GM12865 (cell line): ENCODE data around the gene SLC39A3.

Experiments
- DNase-seq: peaks from one replicate; pipeline ENCODE4 v3.0.0; 2010; ENCODE audit warnings: low read depth
- H3K4me3 ChIP-seq: 2 replicates; pipeline ENCODE4 v1.5.1; 2011; ENCODE audit warnings: mild to moderate bottlenecking, low read depth, low read length, control low read depth
- CTCF ChIP-seq: IDR thresholded peaks from 2 replicates; pipeline ENCODE4 v1.5.1; 2011; ENCODE audit warnings: low read length, control low read depth, low read depth, inconsistent platforms; ENCODE audit not compliant: insufficient read depth; ENCODE audit errors: missing control alignments

SLC39A3 gene

DNA sequence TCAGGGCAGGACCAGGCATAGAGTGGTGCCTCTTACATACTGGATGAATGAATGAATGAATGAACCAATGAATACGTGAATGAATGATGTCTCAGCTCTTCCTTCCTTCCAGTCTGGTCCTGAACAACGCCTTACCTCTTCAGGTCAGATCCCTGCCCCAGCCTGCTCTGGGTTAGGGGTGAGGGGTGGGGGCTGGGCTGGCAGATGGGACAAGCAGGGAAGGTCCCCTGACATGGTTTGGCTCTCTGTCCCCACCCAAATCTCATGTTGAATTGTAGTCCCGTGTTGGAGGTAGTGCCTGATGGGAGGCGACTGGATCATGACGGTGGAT lies 28.0 kb downstream of the SLC39A3 start:
- TF ChIP-seq CTCF = no peak
- H3K4me3 ChIP-seq = no peak overlapping the region
- no peak for DNase-seq

- TF ChIP-seq CTCF = no peak
- H3K4me3 ChIP-seq = no peak overlapping the region
- no peak for DNase-seq
Observed at GRCh38 chr19:2711172-2711874, 28.5 kb downstream of the SLC39A3 start.

DNA sequence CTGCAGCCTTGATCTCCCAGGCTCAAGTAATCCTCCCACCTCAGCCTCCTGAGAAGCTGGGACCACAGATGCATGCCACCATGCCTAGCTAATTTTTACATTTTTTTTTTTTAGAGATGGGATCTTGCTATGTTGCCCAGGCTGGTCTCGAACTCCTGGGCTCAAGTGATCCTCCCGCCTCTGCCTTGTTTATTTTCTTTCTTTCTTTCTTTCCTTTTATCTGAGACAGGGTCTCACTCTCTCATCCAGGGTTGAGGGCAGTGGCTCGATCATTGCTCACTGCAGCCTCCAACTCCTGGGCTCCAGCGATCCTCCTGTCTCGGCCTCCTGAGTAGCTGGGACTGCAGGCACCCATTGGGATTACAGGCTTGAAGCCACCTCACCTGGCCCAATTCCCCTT lies 33.6 kb downstream of the SLC39A3 start:
- no peak overlapping the region for H3K4me3 ChIP-seq
- DNase-seq = no peak
- TF ChIP-seq CTCF = no peak

- no peak overlapping the region for H3K4me3 ChIP-seq
- TF ChIP-seq CTCF = no peak
- no peak for DNase-seq
Observed at GRCh38 chr19:2703691-2704216, 36.1 kb downstream of the SLC39A3 start.

GRCh38 chr19:2703077-2703437 lies 36.8 kb downstream of the SLC39A3 start:
- H3K4me3 ChIP-seq = peak overlapping the region; percentile 8; the same call in 1 of the 2 replicates
- TF ChIP-seq CTCF = no peak
- no peak for DNase-seq

DNA sequence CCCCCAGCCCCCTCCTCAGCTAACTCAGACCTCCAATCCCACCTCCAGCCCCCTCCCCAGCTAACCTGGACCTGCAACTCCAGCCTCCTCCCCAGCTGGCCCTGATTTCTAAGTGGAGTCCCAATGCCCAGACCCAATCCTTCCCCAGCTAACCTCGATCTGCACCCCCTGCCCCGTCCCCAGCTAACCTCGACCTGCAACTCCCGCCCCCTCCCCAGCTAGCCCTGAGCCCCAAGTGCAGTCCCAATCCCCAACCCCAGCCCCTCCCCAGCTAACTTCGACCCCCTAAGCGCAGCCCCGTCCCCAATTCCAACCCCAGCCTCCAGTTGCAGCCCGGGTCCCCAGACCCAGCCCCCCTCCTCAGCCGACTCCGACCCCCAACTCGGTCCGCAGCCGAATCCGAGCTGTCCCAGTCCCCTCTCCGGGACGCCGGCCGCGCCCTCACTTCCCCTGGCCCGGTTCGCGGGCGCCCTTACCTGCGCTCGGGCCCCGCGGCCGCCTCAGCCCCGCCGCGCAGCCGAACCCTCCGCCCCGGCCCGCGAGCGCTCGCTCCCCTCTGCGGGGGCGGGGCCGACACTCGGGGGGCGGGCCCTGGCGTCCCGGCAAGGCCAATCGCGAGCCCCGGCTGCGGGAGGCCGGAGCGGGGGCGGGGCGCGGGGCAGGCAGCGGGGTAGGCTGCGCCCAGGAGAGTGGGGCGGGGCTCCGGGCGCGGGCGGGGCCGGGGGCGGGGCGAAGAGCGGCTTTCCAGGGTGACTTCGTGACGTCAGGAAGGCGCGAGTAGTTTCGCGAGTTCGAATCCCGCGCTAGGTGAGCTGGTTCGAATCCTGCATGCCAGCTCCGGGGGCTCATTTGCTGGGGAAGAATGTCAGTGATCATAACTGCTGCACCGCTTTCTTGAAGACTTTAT lies 37.4 kb downstream of the SLC39A3 start, which contains the start of gene GNG7:
Gene GNG7 (minus strand): TSS at position 525 of the 907 bp plus-strand sequence. CDS start 182,006 bp downstream, outside the sequence.
- peak; percentile 97 for DNase-seq
- TF ChIP-seq CTCF = no peak
- H3K4me3 ChIP-seq = peak within 1 kb of the TSS; percentile 86
